Left colon (tissue), 2 donors: ENCODE measurements around the gene CDK13. TPM values are rescaled to one million over a fixed set of nuclear protein-coding genes. Genes with fewer than 3 reads are reported as not detected.
A peak's percentile ranks its signal among the peaks of the same experiment; 100 is the strongest.

Experiments
- ATAC-seq: fragments of 200-7000 bp; cut with Tn5 transposase; one replicate; pipeline ENCODE4 v1.9.1; 2020; ENCODE audit warnings: mild to moderate bottlenecking, moderate library complexity
- DNase-seq, 2 donors: peaks; one replicate each; pipeline ENCODE4 v3.0.0-alpha.2; 2020
- intact Hi-C, 2 donors: fragments of 100-400 bp; cut with DNase I in 1 of 2; cut with micrococcal nuclease in 1 of 2; formaldehyde crosslinking; loops; one replicate each; pipeline versions ENCODE4 v1.11.2 to v1.14.0; 2022; cut with DNase I, micrococcal nuclease
- total RNA-seq, 2 donors: library from RNA; stranded (reverse); fragmentation: NEBNext Ultra II Directional; extraction: Animal tissue kit (Norgen Biotek cat#: 25700); gene quantifications; one replicate each; pipeline ENCODE4 v1.2.1, GENCODE V29; 2021
- donor health status: DM: no; HTN: no; CAD: no.
- donor health status: DM: yes; HTN: yes; CAD: no.

CDK13 gene
- total RNA-seq, 2 donors from 2014 or later, result 48.9 to 50.9 TPM

GRCh38 chr7:39948375-39948955 lies 1.6 kb upstream of the CDK13 start:
- DNase-seq (peak; percentile 29 to 41), ATAC-seq (no peak)
- intact Hi-C loops, result no loop called here

- ATAC-seq, result peak; percentile 79
- DNase-seq, result peak; percentile 98 to 99
- intact Hi-C loops, result no loop called here
Measured at GRCh38 chr7:39948956-39949928, 814 bp upstream of the CDK13 start.

GRCh38 chr7:39950473-39951225 lies 593 bp downstream of the CDK13 start:
- DNase-seq (peak; percentile 30 to 72), ATAC-seq (peak; percentile 17)
- intact Hi-C loops, result no loop called here

- DNase-seq (peak; percentile 65 to 72), ATAC-seq (peak; percentile 19)
- intact Hi-C loops, result no loop called here
Measured at GRCh38 chr7:39951226-39952194, 1.5 kb downstream of the CDK13 start.

GRCh38 chr7:39952374-39952773 lies 2.3 kb downstream of the CDK13 start:
- intact Hi-C loops, result no loop called here
- ATAC-seq, result no peak
- DNase-seq, result no peak

- DNase-seq (no peak), ATAC-seq (no peak)
- intact Hi-C loops, result no loop called here
Measured at GRCh38 chr7:39952803-39953202, 2.7 kb downstream of the CDK13 start.

- intact Hi-C loops, result no loop called here
- DNase-seq, result no peak
Measured at GRCh38 chr7:39954694-39955093, 4.6 kb downstream of the CDK13 start.

GRCh38 chr7:39958038-39958437 lies 8.0 kb downstream of the CDK13 start:
- ATAC-seq (no peak), DNase-seq (no peak)
- intact Hi-C loops, result no loop called here

More at GRCh38 chr7:39954694-39955093, 4.6 kb downstream of the CDK13 start:
- ATAC-seq, result no peak

- DNase-seq, result no peak
- intact Hi-C loops, result no loop called here
- ATAC-seq, result no peak
Measured at GRCh38 chr7:39967406-39968161, 17.5 kb downstream of the CDK13 start.

GRCh38 chr7:39969431-39969830 lies 19.4 kb downstream of the CDK13 start:
- ATAC-seq, result no peak
- DNase-seq, result no peak
- intact Hi-C loops, result no loop called here

GRCh38 chr7:39971924-39972323 lies 21.9 kb downstream of the CDK13 start:
- ATAC-seq (no peak), DNase-seq (no peak)
- intact Hi-C loops, result no loop called here

- ATAC-seq (no peak), DNase-seq (no peak)
- intact Hi-C loops, result no loop called here
Measured at GRCh38 chr7:39973801-39974200, 23.7 kb downstream of the CDK13 start.

- intact Hi-C loops, result no loop called here
- DNase-seq (no peak), ATAC-seq (no peak)
Measured at GRCh38 chr7:39978230-39978934, 28.3 kb downstream of the CDK13 start.

- intact Hi-C loops, result no loop called here
- no peak for DNase-seq
Measured at GRCh38 chr7:39979406-39980073, 29.5 kb downstream of the CDK13 start.

GRCh38 chr7:39985398-39985918 lies 35.4 kb downstream of the CDK13 start:
- no peak for ATAC-seq
- intact Hi-C loops, result no loop called here
- no peak for DNase-seq

More at GRCh38 chr7:39979406-39980073, 29.5 kb downstream of the CDK13 start:
- ATAC-seq, result peak; percentile 29

GRCh38 chr7:39987641-39988347 lies 37.7 kb downstream of the CDK13 start:
- intact Hi-C loops, result no loop called here
- no peak for ATAC-seq
- DNase-seq, result no peak
